ENCODE results near the gene CYP19A1. TPM values are rescaled to one million over a fixed set of nuclear protein-coding genes. Genes with fewer than 3 reads are reported as not detected.

CYP19A1 gene
- total RNA-seq, 1 donor from 2014 or later: not detected

DNA sequence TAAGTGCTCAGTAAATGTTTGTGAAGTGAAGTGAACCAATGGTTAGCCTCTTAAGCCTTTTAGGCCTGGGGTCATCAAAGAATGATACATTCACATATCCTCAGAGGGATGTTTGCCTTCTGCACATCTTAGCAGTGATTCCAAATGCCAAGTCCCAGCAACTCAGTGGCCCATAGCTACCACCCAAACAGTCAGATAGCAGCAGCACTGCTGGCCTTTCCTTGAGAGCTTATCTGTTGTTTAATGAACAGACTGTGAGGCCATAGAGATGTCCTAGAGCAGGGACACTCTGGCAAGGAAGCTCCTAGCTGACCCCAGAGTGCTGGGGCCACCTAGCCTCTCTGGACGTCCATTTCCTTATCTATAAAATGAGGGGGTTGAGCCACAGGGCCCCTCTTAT is 86.8 kb downstream of the CYP19A1 start:
- DNase-seq (ENCODE audit: low read depth): no peak
- Histone ChIP-seq H3K4me3 (ENCODE audit: low read depth, low read length) (no peak overlapping the region), H3K36me3 (ENCODE audit: control insufficient read depth, insufficient read depth, low read length) (no peaks in the 10 kb centered on the region), H3K27me3 (ENCODE audit: control insufficient read depth, insufficient read depth, low read length) (no peaks in the 10 kb centered on the region)
- TF ChIP-seq, protein P1, sequence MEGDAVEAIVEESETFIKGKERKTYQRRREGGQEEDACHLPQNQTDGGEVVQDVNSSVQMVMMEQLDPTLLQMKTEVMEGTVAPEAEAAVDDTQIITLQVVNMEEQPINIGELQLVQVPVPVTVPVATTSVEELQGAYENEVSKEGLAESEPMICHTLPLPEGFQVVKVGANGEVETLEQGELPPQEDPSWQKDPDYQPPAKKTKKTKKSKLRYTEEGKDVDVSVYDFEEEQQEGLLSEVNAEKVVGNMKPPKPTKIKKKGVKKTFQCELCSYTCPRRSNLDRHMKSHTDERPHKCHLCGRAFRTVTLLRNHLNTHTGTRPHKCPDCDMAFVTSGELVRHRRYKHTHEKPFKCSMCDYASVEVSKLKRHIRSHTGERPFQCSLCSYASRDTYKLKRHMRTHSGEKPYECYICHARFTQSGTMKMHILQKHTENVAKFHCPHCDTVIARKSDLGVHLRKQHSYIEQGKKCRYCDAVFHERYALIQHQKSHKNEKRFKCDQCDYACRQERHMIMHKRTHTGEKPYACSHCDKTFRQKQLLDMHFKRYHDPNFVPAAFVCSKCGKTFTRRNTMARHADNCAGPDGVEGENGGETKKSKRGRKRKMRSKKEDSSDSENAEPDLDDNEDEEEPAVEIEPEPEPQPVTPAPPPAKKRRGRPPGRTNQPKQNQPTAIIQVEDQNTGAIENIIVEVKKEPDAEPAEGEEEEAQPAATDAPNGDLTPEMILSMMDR (IDR thresholded peaks at IDR 0.05; ENCODE audit: insufficient read depth, low read length, poor library complexity, severe bottlenecking): no peak

DNA sequence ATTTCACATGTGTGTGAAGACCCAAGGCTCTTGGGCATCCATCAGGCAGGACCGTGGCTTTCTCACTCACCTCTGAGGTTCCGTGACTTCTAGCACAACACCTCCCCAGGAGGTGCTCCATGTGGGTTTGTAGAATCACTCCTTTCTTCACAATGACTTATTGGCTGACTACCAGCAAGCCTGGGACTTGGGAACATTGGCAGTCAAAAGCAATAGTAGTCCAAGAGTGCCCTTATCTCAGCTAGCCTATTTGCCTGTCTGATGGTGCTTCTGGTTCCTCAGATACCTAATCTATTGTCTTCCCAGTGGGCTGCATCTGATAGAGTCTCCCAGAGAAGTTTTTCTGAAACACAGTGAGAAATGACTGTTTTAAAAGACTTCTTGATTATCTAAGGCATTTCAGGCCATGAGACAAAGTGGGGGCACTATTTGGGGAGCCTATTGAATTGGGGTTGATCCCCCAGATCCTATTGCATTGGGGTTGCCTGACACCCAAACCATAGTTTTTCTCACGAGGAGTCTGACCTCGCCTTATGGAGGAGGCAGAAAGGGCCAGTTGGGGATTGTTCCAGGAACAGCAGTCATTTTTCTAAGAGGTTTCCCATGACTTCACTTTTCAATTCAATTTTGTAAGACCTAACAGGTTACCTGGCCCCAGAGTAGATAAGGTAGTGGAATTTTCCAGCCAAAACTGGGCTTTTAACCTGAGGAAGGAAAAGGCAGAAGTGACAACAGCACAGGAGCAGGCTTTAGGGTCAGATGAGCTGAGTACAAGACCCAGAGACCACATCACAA is 88.0 kb downstream of the CYP19A1 start:
- TF ChIP-seq, protein P1 (IDR thresholded peaks at IDR 0.05; ENCODE audit: insufficient read depth, low read length, poor library complexity, severe bottlenecking): no peak
- no peak for DNase-seq (ENCODE audit: low read depth)

DNA sequence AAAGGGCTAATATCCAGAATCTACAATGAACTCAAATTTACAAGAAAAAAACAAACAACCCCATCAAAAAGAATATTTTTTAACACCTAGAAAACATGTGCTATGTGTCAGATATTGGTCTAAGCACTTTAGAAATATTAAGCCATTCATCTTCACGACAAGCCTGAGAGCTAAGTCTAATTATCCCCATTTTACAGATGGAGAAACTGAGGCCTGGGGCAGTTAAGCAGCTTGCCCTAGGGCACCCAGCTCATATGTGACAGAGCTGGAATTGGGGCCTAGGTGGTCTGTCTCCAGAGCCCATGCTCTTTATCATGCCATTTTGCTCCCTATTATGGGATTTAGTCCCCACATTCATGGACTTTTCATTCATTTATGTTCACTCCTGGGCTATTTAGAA is 92.8 kb downstream of the CYP19A1 start:
- H3K27me3 ChIP-seq (ENCODE audit: control insufficient read depth, insufficient read depth, low read length): no peaks in the 10 kb centered on the region
- no peaks in the 10 kb centered on the region for H3K36me3 ChIP-seq (ENCODE audit: control insufficient read depth, insufficient read depth, low read length)
- no peak for DNase-seq (ENCODE audit: low read depth)
- TF ChIP-seq, protein P1 (IDR thresholded peaks at IDR 0.05; ENCODE audit: insufficient read depth, low read length, poor library complexity, severe bottlenecking): no peak
- no peak overlapping the region for H3K4me3 ChIP-seq (ENCODE audit: low read depth, low read length)

More for the DNA sequence above, 88.0 kb downstream of the CYP19A1 start:
- Histone ChIP-seq H3K27me3 (ENCODE audit: control insufficient read depth, insufficient read depth, low read length) (no peaks in the 10 kb centered on the region), H3K36me3 (ENCODE audit: control insufficient read depth, insufficient read depth, low read length) (no peaks in the 10 kb centered on the region), H3K4me3 (ENCODE audit: low read depth, low read length) (no peak overlapping the region)

- TF ChIP-seq, protein P1 (IDR thresholded peaks at IDR 0.05; ENCODE audit: insufficient read depth, low read length, poor library complexity, severe bottlenecking): no peak
- Histone ChIP-seq H3K4me3 (ENCODE audit: low read depth, low read length) (no peak overlapping the region), H3K27me3 (ENCODE audit: control insufficient read depth, insufficient read depth, low read length) (no peaks in the 10 kb centered on the region), H3K36me3 (ENCODE audit: control insufficient read depth, insufficient read depth, low read length) (no peaks in the 10 kb centered on the region)
- DNase-seq (ENCODE audit: low read depth): no peak
Observed at GRCh38 chr15:51244423-51244869, 94.0 kb downstream of the CYP19A1 start.

DNA sequence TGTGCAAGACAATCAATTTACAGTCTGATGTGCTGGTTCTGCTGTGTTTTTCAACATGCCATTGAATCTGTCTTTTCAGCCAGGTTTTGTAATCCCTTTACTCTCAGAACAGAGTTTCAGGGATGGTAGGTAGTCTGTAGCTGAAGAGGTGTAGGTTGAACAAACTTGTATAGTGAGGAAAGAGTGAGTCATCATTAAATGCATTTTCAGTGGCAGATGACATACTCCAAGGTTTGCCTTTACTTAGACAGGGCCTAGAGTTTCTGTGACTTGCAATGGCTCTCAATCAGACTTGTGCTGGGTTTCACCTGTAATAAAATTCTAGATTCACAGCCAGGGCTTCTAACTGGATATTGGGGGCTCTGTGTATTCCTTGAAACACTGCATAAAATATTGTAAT is 94.6 kb downstream of the CYP19A1 start:
- DNase-seq (ENCODE audit: low read depth): no peak
- no peak overlapping the region for H3K4me3 ChIP-seq (ENCODE audit: low read depth, low read length)
- no peaks in the 10 kb centered on the region for H3K36me3 ChIP-seq (ENCODE audit: control insufficient read depth, insufficient read depth, low read length)
- no peaks in the 10 kb centered on the region for H3K27me3 ChIP-seq (ENCODE audit: control insufficient read depth, insufficient read depth, low read length)
- TF ChIP-seq, protein P1 (IDR thresholded peaks at IDR 0.05; ENCODE audit: insufficient read depth, low read length, poor library complexity, severe bottlenecking): no peak

DNA sequence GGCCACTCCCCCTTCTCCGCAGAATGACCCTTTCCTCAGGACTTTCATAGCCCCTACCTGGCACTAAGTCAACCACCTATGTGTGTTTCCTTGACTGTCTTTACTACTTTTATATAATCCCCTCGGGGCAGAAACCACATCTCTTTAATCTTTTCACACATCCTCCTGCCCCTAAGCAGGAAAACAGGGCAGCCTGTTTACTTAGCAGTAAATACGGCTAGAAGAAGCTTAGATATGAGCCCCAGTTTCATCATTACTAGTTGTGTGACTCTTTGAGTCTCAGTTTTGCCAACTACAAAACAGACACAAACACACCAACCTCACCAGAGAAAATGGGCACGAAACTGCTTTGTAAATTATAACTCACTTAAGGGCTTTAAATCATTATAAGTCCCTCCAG is 98.3 kb downstream of the CYP19A1 start:
- H3K4me3 ChIP-seq (ENCODE audit: low read depth, low read length): no peak overlapping the region
- no peaks in the 10 kb centered on the region for H3K36me3 ChIP-seq (ENCODE audit: control insufficient read depth, insufficient read depth, low read length)
- H3K27me3 ChIP-seq (ENCODE audit: control insufficient read depth, insufficient read depth, low read length): no peaks in the 10 kb centered on the region
- DNase-seq (ENCODE audit: low read depth): no peak
- TF ChIP-seq, protein P1 (IDR thresholded peaks at IDR 0.05; ENCODE audit: insufficient read depth, low read length, poor library complexity, severe bottlenecking): no peak
